Inferior parietal cortex (tissue), 1 donor: Measurements from ENCODE around the gene ANAPC4.

Experiments
- DNase-seq: peaks from one replicate; pipeline ENCODE4 v3.0.0-alpha.2; 2016; ENCODE audit errors: extremely low spot score

Gene ANAPC4

GRCh38 chr4:25433966-25434827 lies 57.1 kb downstream of the ANAPC4 start:
- DNase-seq, result no peak

DNA sequence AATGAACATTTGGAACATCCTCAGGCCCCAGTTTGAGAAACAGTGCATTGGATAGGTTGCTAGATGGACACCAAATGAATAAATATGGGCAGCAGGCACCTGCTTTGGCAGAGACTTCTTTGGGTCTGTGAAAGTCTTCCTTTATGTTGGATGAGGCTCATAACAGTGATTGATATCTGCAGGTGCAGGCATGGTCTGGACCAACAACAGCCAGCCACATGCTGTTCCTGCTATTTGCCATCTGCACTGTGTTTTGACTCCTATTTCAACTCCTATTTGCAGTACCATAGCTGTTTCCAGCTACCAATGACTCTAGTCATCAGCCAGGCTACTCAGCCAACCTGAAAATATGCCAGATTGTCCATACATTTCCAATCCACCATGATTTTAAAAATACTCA lies 60.9 kb downstream of the ANAPC4 start:
- no peak for DNase-seq

- DNase-seq, result peak; percentile 92
Observed at GRCh38 chr4:25439918-25440477, 62.9 kb downstream of the ANAPC4 start.

DNA sequence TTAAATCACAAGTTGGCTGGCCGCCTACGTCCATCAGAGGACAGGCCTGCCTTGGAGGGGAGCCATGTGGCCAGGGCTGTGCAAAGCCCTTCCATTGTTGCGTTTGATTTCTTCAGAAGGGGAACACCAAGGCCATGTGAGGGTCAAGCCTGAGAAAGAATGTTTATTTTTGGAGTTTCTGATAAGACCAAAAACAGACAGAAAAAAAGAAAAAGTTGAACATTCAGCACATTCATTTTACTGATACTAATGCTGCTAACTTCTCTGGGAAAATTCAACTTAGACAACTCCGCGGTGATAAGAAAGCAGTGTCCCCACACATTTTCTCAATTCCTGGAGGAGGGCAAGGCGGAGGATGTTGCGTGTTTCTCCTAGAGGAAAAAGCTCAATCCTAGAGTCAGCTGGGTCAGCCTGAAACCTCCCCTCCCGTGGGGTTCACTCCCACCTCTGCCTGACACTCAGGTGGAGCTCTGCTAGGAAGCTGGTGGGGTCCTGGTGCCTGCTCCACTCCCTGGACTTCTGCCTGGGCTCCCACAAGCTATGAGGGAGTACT lies 63.5 kb downstream of the ANAPC4 start:
- no peak for DNase-seq

GRCh38 chr4:25441519-25442117 lies 64.6 kb downstream of the ANAPC4 start:
- peak; percentile 63 for DNase-seq

DNA sequence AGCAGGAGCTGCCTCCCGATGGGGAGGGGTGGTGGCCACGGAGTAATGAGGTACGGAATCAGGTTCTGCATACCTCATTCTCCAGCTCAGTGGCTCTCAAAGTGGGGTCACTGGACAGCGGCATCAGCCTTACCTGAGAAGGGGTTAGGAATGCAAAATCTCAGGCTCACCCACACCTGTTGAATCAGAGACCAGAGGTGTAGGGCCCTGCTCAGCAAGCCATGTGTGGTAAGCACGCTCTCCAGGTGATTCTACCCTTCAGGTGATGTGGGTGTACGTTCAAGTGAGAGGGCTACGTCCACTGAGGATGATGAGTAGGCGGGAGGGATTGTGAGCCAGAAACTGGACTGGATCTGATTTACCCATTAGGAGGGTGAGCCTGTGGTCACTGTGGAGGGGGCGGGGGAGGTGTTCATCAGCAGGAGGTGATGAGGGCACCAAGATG lies 65.8 kb downstream of the ANAPC4 start:
- no peak for DNase-seq

GRCh38 chr4:25443851-25444250 lies 66.8 kb downstream of the ANAPC4 start:
- DNase-seq, result no peak

- no peak for DNase-seq
Observed at GRCh38 chr4:25446611-25447010, 69.5 kb downstream of the ANAPC4 start.

- DNase-seq, result no peak
Observed at GRCh38 chr4:25448379-25449109, 71.5 kb downstream of the ANAPC4 start.

GRCh38 chr4:25449270-25449669 lies 72.2 kb downstream of the ANAPC4 start:
- DNase-seq, result no peak

GRCh38 chr4:25449688-25450087 lies 72.6 kb downstream of the ANAPC4 start:
- no peak for DNase-seq

- DNase-seq, result no peak
Observed at GRCh38 chr4:25450491-25450901, 73.4 kb downstream of the ANAPC4 start.

- DNase-seq, result no peak
Observed at GRCh38 chr4:25451676-25452075, 74.6 kb downstream of the ANAPC4 start.

DNA sequence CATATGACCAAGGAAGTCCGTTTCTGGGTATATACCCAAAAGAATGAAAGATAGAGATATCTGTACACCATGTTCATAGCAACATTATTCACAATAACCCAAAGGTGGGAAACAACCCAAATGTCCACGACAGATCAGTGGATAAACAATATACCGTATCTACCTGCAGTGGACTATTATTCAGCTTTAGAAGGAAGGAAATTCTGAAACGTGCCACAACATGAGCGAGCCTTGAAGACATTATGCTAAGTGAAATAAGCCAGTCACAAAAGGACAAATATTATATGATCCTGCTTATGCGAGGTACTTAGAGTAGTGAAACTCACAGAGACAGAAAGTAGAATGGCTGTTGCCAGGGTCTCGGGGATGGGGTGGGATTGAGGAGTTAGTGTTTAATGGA lies 75.0 kb downstream of the ANAPC4 start:
- DNase-seq, result no peak

- no peak for DNase-seq
Observed at GRCh38 chr4:25454476-25454875, 77.4 kb downstream of the ANAPC4 start.

DNA sequence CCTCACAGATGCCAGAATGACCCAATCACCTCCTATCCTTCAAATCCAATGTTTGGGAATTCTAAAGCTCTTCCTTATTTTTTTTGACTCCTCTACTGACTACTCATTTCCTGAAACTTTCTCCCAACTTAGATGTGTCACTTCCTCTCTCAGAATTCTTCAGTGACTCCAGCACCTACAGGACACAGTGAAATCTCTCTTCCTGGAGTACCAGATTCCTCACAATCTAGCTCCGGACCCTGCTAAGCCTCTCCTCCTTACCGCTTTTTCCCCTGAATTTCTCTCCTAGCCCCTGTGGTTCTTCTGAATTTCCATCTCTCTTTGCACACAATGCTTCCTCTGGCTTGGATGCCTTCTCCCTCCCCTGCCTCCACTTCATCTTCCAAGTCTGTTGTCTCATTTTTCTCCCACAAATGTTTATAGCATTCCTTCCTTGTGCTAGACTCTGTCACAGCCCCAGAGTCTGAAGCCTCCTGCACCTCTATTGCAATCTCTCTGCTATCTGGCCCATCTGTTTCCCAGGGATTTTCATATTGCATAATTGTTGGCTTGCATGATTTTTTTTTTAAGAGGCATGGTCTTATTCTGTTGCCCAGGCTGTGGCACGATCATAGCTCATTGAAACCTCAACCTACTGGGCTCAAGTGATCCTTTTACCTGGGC lies 80.1 kb downstream of the ANAPC4 start:
- DNase-seq, result no peak

DNA sequence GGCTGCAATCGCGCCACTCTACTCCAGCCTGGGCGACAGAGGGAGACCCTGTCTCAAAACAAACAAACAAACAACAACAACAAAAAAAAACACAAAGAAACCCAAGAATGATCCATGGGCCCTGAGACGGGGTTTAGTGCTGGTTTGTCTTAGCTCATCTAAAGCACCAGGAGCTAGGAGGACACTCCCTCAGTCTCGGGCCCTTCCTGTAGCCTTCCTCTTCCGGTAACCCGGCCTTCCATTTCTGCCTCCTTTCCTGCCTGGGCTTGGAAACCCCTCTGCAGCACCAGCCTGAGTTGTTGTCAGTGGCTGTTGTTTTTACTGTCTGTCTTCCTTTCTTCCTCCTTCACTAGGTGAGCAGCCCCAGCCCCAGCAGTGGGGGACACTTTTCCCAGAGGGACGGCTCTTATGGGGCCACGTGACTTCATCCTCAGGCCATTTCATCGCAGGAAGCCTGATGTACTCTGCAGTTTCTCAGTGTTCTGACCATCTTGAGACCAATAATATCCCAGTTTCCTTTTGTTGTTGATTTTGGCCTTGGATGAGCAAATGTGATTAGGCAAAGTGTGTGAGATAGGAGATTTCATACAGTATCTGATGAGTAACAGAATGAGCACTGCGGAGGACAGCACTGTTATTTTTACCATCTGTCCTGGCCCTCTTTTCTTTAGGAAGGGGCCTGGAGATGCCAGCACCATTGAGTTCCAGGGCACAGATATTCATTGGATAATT lies 90.1 kb downstream of the ANAPC4 start:
- DNase-seq, result no peak

- no peak for DNase-seq
Observed at GRCh38 chr4:25467843-25468242, 90.8 kb downstream of the ANAPC4 start.
